ENCODE results near the gene CCDC190. TPM values are rescaled to one million over a fixed set of nuclear protein-coding genes. Genes with fewer than 3 reads are reported as not detected.

Gene CCDC190
- total RNA-seq, 1 donor from 2014 or later = not detected

GRCh38 chr1:162855461-162856150 is 5.4 kb downstream of the CCDC190 start:
- DNase-seq = no peak
- H3K4me3 Mint-ChIP-seq (ENCODE audit: unreplicated experiment) = no peak overlapping the region

GRCh38 chr1:162854245-162854882 is 6.6 kb downstream of the CCDC190 start:
- Mint-ChIP-seq H3K27ac (ENCODE audit: unreplicated experiment) (no peak overlapping the region), H3K4me3 (ENCODE audit: unreplicated experiment) (no peak overlapping the region), H3K9me3 (ENCODE audit: unreplicated experiment) (no peaks in the 10 kb centered on the region), H3K4me1 (ENCODE audit: low read depth, unreplicated experiment) (no peaks in the 10 kb centered on the region), H3K36me3 (ENCODE audit: unreplicated experiment) (no peaks in the 10 kb centered on the region), H3K27me3 (ENCODE audit: unreplicated experiment) (no peaks in the 10 kb centered on the region)
- peak; percentile 66 for DNase-seq
- peak; percentile 69 for TF ChIP-seq CTCF (IDR thresholded peaks at IDR 0.05; ENCODE audit: partially characterized antibody, unreplicated experiment)

More at GRCh38 chr1:162855461-162856150, 5.4 kb downstream of the CCDC190 start:
- Mint-ChIP-seq H3K9me3 (ENCODE audit: unreplicated experiment) (no peaks in the 10 kb centered on the region), H3K36me3 (ENCODE audit: unreplicated experiment) (no peaks in the 10 kb centered on the region), H3K27me3 (ENCODE audit: unreplicated experiment) (no peaks in the 10 kb centered on the region), H3K4me1 (ENCODE audit: low read depth, unreplicated experiment) (no peaks in the 10 kb centered on the region), H3K27ac (ENCODE audit: unreplicated experiment) (no peak overlapping the region)
- TF ChIP-seq CTCF (IDR thresholded peaks at IDR 0.05; ENCODE audit: partially characterized antibody, unreplicated experiment) = no peak

GRCh38 chr1:162851341-162851740 is 9.6 kb downstream of the CCDC190 start:
- Mint-ChIP-seq H3K36me3 (ENCODE audit: unreplicated experiment) (no peaks in the 10 kb centered on the region), H3K9me3 (ENCODE audit: unreplicated experiment) (no peaks in the 10 kb centered on the region), H3K4me3 (ENCODE audit: unreplicated experiment) (no peak overlapping the region), H3K4me1 (ENCODE audit: low read depth, unreplicated experiment) (no peaks in the 10 kb centered on the region), H3K27ac (ENCODE audit: unreplicated experiment) (no peak overlapping the region), H3K27me3 (ENCODE audit: unreplicated experiment) (no peaks in the 10 kb centered on the region)
- no peak for DNase-seq
- TF ChIP-seq CTCF (IDR thresholded peaks at IDR 0.05; ENCODE audit: partially characterized antibody, unreplicated experiment) = no peak

- no peak for TF ChIP-seq CTCF (IDR thresholded peaks at IDR 0.05; ENCODE audit: partially characterized antibody, unreplicated experiment)
- H3K9me3 Mint-ChIP-seq (ENCODE audit: unreplicated experiment) = peaks cover 2% of the 10 kb centered on the region
- H3K27ac Mint-ChIP-seq (ENCODE audit: unreplicated experiment) = no peak overlapping the region
- DNase-seq = no peak
- no peaks in the 10 kb centered on the region for H3K36me3 Mint-ChIP-seq (ENCODE audit: unreplicated experiment)
- H3K27me3 Mint-ChIP-seq (ENCODE audit: unreplicated experiment) = no peaks in the 10 kb centered on the region
- H3K4me3 Mint-ChIP-seq (ENCODE audit: unreplicated experiment) = no peak overlapping the region
- H3K4me1 Mint-ChIP-seq (ENCODE audit: low read depth, unreplicated experiment) = peaks cover 2% of the 10 kb centered on the region
These were observed 11.3 kb downstream of the CCDC190 start for GRCh38 chr1:162849711-162850110.

DNA sequence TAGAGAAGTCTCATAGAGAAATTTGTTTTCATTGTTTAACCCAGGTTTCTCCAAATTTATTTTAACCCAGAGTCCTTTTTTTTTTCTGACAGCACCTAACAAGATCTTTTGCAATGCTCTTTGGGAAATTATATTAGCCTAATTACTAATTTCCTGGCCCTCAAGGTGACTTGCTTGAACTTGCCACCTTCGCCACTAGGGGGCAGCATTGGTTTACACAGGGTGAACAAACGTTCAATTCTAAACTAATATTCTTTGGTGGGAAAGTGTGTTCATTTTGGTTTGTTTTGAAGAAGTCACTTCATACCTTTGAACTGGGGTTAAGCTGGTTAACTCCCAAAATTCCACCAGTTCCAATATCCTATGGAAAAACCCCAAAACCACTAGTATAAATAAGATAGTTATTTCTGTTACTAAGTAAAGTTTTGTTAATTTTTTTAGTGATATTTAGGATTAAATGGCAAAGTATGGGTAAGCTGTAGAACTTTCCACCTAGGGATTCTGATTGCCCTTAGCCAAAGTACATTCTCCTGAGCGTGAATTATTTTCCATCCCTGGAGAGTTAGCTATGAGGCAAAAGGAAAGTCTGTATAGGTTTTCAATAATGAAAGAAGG is 13.0 kb downstream of the CCDC190 start:
- no peak overlapping the region for H3K27ac Mint-ChIP-seq (ENCODE audit: unreplicated experiment)
- H3K27me3 Mint-ChIP-seq (ENCODE audit: unreplicated experiment) = no peaks in the 10 kb centered on the region
- H3K4me3 Mint-ChIP-seq (ENCODE audit: unreplicated experiment) = no peak overlapping the region
- TF ChIP-seq CTCF (IDR thresholded peaks at IDR 0.05; ENCODE audit: partially characterized antibody, unreplicated experiment) = peak; percentile 98
- H3K4me1 Mint-ChIP-seq (ENCODE audit: low read depth, unreplicated experiment) = peaks cover 3% of the 10 kb centered on the region
- H3K36me3 Mint-ChIP-seq (ENCODE audit: unreplicated experiment) = no peaks in the 10 kb centered on the region
- DNase-seq = peak; percentile 88
- peaks cover 2% of the 10 kb centered on the region for H3K9me3 Mint-ChIP-seq (ENCODE audit: unreplicated experiment)

Data from glutamatergic neuron (in vitro differentiated cells).